Measurements from ENCODE around the gene NIT2.
"Not testable (repeated sequence)": the region's sequence is repeated elsewhere in the genome, so short reads cannot be mapped to it uniquely, and the experiment has no call there.

Gene NIT2

DNA sequence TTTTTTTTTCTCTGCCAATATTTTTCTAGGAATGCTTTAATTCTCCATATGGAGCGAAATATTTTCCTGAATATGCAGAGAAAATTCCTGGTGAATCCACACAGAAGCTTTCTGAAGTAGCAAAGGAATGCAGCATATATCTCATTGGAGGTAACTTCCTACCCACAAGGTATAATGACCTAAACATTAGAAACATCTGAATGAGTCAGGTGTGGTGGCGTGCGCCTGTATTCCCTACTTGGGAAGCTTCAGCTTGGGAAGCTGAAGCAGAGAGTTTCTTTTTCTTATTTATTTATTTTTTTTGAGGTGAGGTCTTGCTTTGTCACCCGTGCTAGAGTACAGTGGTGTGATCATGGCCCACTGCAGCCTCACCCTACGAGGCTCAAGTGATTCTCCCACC is 5.2 kb downstream of the NIT2 start:
- no peak for DNase-seq

DNA sequence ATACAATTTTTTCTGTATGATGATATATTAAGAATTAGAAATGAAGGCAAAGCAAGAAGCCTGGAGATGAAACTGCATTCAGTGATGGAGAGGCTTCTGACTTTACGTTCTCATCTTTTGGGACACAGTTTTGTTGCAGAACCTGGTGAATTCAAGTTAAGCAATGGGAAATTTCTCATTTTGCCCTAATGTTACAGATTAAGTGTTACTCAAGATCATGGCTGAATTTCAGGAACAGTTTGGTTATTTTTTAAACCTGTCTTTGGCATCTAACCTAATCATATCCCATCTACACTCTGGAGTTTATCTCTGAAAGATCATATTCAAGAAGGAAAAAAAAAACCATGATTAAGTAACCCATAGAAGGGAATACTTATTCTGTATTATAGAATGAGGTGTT is 6.0 kb downstream of the NIT2 start:
- no peak for DNase-seq

DNA sequence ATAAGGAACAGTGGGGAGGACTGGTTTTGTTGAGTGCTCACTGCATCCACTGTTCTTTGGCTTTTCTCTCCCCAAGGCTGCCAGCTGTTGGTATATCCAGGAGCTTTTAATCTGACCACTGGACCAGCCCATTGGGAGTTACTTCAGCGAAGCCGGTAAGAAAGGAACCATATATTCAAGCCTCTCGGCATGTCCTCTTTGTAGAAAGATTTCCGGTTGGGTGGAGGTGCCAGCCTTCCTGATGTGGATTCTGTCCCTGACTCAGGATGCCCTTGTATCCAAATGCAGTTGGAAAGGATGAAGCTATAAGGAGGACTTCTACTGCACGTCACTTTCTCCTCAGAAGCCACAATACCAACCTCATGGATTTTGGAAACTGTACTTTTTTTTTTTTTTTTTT is 14.2 kb downstream of the NIT2 start:
- DNase-seq = no peak

DNA sequence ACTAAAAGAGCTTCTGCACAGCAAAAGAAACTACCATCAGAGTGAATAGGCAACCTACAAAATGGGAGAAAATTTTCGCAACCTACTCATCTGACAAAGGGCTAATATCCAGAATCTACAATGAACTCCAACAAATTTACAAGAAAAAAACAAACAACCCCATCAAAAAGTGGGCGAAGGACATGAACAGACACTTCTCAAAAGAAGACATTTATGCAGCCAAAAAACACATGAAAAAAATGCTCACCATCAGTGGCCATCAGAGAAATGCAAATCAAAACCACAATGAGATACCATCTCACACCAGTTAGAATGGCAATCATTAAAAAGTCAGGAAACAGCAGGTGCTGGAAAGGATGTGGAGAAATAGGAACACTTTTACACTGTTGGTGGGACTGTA is 17.2 kb downstream of the NIT2 start:
- DNase-seq = not testable (repeated sequence)

DNA sequence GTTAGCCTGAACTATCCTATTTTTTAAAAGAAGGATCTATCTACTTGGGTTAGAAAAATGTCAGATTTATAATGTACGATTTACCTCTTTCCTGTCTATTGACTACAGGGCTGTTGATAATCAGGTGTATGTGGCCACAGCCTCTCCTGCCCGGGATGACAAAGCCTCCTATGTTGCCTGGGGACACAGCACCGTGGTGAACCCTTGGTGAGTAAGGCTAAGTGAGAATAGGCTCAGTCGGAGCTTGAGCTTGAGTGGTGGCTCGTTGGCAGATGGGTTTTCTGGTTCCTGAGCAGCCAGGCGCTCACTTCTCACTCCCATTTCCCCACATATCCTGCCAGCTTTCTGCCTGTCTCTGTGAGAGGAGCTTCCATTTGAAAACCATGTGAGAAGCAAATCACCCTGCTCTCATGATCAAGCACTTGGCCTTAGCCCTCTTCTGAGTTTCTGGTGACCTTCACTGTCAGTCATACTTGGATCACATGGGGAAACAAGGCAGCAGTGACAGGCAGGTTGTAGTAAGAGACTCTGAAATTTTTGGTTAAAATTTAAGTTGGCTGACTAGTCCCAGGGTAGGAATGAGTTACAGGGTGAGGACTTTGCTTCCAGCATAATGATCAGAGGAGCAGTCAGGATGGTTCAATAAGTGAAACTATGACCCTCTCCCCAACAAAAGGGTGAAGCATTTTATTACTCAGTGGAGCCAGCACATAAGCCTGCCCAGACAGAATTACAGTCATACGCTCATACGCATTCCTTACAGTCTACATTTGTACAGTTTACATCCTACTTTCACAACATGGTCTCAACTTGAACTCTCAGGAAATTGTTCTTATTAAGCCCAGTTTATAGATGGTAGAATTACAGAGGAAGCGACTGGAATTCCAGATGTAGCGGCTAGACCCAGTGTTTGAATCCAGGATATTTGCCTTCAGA is 18.0 kb downstream of the NIT2 start:
- DNase-seq = no peak

DNA sequence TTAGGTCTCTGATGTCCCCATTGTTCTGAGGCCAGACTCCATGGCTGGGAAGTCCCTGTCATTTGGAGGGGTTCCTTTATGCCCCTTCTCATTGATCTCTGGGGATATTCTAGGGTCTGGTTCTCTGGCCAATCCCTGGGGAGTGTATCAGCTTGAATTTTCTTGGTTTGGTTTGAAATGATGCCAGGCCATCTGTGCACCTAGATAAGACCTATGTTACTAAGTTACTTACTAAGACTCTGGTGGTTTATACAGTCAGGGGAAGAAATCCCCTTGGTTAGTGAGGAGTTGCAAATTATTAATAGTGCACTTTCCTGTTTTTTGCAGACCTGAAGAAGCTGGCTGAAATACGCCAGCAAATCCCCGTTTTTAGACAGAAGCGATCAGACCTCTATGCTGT is 20.3 kb downstream of the NIT2 start:
- no peak for DNase-seq

DNA sequence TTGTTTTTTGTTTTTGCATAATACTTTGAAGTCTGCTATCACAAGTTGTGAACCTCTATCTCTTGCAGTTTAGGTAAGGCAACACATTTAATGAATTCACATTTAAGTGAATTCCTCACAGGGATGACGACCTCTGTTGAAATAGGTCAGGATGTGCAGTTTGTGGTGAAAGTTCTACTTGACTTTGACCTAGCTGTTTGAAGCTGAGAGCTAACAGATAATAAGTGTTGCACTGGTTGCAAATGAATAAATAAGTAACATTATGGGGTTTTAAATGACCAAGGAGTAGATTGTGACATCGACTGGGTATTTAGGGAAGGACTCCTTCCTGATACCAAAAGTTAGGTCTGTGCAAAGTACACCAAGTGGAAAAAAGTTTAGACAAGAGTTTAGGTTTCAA is 23.9 kb downstream of the NIT2 start:
- no peak for DNase-seq

DNA sequence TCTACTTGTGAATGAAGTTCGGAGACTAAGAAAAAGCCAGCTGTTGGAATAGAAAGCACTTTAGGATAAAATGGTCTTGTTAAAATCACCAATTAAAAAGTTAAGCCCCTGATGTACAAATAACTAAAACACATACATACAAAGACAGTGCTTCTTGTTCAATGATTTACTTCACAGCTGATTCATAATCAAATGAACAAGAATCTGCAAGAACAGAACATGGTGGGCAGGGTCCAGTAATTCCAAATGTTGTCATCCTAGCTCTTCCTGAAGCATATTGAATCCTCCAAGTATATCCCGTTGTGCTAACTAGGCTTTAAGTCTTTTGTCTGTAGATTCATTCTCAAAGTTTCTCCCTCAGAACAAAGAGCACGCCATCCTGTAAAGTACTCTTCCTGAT is 24.5 kb downstream of the NIT2 start:
- no peak for DNase-seq

DNA sequence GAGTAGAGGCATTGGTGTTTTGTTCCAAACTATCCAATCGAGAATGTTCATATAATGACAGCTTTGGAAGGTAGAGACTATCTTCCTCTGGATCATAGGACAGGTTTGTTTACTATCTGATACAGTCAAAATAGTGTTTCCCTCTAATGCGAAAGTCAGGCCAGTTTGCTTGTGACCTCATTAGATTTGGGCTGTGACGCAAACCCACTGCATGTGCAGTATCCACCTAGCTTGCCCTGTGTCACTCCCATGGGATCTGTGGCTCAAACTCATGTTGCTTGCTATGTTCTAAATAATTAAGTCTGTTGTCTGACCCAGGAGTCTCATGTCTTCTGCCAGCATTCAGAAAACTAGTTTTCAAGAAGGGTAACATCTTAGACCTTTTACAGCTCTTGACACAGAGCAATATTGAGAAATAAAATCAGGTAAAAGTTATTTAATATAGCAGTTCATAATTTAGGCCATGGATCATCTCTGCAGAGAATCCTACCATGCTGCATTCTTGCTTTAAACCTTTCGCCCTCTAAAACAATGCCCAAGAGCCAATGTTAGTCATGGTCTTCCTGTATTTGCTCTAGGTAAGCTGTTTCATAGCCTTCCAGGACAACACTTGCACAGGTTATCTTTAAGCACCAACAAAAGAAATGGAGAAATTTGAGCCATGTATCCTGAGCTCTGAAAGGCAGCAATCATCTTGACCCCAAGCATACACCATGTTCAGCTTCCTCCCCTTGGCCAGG is 26.4 kb downstream of the NIT2 start:
- DNase-seq = no peak

DNA sequence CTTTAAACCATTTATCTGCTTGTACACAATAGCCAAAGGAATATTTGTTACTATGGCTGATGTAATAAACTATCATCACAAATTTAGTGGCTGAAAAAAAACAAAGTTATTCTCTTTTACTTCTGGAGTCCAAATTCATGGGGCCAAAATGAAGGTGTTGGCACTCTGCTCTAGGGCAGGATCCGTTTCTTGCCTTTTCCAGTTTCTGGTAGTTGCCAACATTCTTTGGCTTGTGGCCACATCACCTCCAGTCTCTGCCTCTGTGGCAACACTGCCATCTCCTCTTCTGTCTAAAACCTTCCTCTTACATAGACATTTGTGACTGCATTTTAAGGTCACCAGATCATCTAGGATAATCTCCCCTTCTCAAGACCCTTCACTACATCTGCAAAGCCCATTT is 27.3 kb downstream of the NIT2 start:
- no peak for DNase-seq

DNA sequence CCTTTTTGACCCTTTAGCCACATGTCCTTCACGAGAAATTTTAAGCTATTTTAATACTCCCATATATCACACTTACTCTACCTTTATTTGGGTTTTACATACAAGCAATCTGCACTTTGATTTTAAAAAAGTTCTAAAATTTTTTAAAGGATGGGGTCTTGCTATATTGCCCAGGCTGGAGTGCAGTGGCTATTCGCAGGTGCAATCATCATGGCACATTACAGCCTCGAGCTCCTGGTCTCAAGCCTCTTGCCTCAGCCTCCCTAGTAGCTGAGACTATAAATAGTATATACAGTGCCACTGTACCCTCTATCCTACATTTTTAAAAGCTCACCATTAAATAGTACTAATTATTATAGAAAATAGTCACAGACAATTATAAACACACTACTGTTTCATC is 29.9 kb downstream of the NIT2 start:
- no peak for DNase-seq

DNA sequence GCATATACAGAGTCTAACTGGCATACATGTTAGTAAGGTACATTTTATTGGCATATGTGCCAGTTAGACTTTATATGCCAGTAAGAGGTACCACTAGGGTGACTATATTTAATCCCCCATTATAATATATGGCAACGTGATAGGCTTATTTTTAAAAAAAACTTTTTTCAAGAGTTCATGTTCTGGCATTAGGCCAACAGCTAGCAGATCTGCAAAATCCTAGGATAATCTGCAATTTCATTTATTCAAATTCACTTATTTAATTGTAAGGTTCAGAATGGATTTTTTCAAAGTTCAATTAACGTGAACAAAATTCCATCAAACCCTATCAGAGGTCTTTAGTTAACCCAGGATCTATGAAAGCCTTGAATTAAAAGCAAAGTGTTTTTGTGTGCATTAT is 31.9 kb downstream of the NIT2 start:
- no peak for DNase-seq

DNA sequence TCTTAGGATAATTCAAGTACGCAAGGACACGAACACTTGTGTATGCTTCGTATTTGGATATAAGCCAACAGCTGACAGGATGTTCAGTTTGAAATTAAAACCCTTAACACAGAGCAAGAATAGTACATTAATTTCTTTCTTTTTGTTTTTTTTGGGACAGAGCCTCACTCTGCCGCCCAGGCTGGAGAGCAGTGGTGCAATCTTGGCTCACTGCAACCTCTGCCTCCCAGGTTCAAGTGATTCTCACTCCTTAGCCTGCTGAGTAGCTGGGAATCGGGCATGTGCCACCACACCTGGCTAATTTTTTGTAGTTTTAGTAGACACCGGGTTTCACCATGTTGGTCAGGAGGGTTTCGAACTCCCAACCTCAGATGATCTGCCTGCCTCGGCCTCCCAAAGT is 33.9 kb downstream of the NIT2 start:
- DNase-seq = no peak

DNA sequence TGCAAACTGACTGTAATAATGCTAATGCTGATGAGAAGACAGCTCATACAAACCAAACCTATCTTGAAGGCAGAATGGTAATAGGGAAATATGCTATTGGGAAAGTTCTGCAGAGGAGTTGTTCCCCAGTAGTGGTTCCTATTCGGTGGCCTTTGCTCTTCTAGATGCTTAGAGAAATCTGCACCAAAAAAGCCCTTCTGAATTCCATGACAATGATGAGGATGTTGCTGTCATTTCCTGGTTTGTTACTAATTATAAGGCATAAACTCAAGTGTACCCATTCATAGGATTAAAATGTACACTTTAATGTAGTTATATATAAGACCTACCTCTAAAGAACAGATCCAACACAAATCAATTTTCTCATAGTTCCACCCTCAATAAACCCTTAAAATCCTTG is 36.2 kb downstream of the NIT2 start:
- no peak for DNase-seq

DNA sequence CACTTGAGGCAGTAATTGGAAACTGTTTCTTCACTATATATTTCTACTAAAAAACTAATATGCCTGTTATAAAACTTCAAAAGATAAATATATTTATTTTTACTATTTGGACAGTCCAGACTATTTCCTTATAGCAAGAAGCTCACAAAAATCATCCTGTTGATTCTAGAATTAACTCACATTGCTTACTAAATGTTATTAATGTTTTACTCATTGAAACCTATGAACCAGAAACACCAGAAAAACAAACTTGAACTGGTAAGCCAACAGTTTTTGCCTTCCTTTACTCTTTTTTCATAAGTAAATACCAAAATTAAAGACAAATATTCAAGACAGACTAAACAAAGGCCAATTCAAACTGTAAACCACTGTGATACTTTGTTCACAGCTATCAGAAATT is 40.0 kb downstream of the NIT2 start:
- no peak for DNase-seq

DNA sequence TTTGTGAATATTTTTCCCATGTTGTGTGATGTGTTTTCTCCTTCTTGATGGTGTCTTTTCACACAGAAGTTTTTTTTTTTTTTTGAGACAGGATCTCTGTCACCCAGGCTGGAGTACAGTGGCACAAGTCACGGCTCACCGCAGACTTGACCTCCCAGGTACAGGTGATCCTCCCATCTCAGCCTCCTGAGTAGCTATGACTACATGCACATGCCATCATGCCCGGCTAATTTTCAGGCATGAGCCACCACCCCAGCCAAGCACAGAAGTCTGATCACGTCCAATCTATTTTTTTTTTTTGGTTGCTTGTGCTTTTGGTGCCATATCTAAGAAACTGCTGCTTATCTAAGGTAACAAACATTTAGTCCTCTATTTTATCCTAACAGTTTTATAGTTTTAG is 41.7 kb downstream of the NIT2 start:
- DNase-seq = no peak

DNA sequence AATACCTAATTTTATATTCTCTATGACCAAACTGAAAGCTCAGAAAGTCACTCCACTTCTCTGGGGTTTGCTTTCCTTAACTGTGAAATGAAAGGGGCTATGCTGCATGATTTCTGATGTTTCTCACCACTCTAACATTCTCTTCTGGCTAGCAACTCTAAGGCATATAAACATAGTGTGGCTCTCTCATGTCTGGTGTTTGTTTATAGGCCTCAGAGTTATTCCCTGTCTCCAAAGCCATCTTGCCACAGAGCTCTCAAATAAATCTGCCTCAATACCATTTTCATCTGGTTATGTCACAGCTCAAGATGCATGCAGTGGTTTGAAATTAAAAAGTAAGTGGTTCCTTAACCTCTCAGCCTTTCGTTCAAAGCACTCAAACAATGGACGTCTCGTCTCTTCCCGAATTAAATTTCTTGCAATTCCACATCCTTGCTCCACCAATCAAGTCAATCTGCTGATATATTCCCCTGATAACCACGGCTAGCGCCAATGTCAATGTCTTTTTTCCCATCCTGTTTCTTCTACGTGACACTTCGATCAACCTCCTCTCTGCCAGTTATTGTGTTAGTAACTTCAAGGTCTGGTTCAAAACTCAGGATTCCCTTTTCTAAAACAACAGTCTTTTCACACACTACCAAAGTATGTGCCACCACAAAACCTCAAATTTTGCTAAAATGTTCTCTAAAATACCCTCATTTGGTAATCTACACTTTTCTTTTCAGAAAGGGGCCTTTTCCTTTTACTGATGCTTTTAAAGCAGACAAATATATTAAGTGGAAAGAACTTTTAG is 50.4 kb downstream of the NIT2 start:
- no peak for DNase-seq

DNA sequence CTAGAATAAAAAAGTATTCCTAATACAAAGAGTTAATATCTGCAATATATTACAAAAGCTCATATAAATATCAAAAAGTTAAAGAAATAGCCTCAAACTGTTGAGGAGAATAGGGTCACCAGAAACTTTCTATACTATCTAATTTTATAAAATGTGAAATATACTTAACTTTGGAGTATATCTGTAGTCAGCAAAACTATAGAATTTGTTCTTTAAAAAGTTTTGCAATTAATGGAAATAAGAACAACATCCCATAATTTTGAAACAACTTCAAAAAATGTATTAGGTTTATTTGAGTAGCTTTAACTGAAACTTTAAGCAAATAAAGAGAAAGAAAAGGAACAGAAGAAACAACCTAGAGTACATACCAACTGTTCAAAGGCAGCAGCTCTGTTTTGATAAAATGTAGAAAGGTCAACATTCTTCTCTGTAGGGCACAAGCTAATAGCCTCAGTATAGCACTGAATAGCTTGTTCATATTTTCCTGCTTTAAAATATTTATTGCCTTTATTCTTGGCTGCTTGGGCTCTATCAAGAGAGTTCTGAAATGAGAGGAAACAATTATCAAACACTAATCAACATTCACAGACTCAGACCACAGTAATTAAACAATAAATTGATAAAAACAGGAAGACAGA is 52.0 kb downstream of the NIT2 start:
- no peak for DNase-seq

DNA sequence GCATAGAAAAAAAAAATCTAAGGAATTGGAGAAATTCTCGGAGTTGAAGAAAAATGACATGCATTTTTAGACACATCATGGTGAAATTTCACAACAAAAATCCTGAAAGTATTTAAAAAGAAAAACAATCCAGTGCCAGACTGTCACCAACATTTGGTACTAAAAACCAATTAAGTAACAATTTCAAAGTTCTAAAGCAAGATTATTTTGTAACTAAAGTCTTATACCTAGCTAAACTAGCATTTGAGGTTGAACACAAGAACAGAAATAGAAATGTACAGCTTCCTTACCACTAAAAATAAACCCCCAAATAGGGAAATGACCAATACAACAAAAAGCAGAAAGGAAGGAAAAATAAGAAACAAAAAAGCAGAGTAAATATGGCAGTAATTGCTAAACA is 54.5 kb downstream of the NIT2 start:
- DNase-seq = no peak

DNA sequence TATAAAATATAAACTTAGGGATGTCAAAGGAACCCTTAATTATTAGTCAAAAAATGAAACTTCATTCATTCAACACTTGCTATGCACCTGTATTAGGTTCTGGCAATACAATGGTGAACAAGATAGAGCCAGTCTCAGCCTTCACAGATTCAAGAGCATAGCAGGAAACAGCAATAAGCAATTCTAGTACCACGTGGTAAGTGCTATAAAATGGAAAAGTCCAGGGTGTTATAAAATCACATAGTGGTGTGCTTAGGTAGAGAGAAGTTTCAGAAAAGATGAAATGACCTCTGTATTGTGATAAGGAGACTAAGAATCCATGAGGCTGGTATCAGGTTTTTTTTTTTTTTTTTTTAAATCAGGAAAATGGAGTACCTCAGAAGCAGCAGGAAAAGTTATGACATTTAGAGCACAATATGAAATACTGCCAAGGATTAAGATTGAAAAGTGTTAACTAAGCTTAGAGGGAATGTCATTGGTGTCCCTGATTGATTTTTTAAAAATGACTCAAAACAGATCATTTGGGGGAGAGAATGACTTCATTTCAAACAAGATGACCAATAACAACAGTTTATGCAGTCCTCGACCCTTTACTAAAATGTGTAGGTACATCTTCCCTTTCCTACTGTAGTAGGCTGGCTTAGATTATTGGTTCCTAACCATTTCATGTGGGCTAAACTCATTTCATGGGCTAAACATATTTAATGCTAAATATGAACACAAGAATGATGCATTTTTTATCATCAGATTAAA is 61.3 kb downstream of the NIT2 start:
- no peak for DNase-seq

DNA sequence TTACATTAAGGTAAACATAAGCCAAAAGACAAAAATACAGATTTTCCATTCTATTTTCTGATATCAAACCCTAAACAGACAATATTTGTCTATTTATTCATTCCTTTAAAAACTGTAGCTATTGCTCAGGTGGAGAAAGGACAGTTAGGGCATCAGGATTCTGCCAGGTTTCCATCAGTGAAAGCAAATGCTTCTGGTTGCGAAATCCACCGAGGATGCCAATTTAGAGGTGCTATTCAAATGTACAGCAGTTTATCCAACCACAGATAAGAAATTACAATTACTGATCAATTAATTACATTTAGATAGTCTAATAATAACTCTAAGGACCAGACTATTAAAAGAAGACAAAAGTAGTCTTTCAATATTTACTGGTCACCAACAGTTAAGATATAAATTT is 62.4 kb downstream of the NIT2 start:
- no peak for DNase-seq

DNA sequence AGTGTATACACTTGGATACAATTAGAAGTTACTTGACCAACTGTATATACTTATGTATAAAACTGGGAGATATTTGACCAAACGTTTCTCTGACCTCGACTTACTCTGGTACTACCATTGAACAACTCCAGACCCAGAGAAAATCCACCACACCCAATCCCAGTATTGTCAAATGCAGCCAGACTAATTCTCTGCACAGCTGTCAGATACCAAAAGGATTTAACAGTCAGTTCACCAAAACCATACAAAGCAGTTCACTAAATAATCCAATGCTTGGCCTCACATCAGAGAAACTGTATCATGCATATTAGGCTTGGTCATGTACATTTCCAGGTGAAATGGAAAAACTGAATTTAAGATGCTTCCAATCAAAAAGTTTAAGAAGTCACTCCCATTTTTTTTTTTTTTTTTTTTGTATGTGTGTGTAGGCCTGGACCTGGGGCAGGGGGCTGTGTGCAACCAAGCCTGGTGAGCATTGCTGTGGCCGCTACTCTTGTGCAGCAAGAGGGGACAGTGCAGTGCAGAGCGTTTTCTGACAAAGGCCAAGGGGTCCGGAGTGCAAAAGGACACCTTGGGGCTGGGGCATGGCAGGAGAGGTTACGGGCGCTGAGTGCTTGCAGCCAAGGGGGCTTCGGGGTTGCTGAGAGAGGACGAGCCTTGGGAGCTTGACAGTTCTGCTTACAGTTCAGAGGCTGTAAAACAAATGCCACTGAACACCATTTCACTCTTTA is 64.9 kb downstream of the NIT2 start:
- no peak for DNase-seq
